ENCODE data around the gene MAN1A2.
A peak's percentile ranks its signal among the peaks of the same experiment; 100 is the strongest.
"Not testable (repeated sequence)": the region's sequence is repeated elsewhere in the genome, so short reads cannot be mapped to it uniquely, and the experiment has no call there.

MAN1A2 gene

DNA sequence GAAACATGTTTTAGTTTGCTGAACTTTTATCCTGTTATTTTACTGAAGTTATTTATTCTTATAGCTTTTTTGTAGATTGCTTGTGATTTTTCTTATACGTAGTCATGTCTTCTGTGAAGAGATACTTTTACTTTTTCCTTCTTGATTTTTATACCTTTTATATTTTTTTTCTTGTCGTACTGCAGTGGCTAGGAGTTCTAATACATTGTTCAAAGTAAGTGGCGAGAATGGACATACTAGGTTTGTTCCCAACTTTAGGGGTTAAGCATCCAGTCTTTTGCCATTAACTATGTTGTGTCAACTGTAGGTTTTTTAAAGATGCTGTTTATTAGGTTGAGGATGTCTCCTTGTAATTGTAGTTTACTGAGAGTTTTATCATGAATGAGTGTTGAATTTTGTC, 36.3 kb downstream of the MAN1A2 start:
- no peak for DNase-seq

DNA sequence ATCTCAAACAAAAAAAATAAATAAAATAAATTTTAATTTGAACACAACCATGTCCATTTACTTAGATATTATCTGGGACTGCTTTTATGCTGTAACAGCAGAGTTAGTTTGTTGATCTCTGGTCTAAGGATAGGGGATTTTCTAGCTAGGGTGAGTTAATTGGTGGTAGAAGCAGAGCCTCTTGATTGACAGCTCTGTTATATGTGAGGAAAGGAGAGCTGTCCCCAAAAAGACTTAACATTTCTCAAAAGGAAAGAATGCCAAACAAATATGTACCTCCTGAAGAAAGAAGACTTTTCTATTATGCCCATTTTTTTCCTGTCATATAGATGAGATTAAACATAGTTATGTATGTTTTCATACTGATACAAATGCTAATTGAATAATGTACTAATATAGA, 37.8 kb downstream of the MAN1A2 start:
- no peak for DNase-seq

DNA sequence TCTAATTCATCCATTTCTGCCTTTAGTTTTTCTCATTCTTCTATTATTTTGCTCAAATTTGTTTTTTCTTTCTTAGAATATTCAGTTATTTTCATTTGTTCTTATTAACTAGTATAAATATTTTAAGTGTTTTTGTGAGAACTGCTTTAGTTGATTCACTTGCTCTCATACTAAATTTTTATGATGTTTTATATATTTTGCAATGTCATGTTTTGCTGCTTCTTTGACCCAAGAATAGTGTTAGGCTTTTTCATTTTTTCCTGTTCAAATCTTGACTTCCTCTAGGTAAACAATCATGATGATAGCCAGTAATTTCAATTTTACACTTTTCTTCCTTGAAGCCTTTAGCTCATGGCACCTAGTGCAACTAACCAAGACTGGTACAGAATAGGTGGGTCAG, 45.2 kb downstream of the MAN1A2 start:
- DNase-seq, result no peak

GRCh38 chr1:117413412-117413811, 46.2 kb downstream of the MAN1A2 start:
- no peak for DNase-seq

- no peak for DNase-seq
Measured at GRCh38 chr1:117414943-117415342, 47.7 kb downstream of the MAN1A2 start.

- DNase-seq, result no peak
Measured at GRCh38 chr1:117416004-117416403, 48.8 kb downstream of the MAN1A2 start.

DNA sequence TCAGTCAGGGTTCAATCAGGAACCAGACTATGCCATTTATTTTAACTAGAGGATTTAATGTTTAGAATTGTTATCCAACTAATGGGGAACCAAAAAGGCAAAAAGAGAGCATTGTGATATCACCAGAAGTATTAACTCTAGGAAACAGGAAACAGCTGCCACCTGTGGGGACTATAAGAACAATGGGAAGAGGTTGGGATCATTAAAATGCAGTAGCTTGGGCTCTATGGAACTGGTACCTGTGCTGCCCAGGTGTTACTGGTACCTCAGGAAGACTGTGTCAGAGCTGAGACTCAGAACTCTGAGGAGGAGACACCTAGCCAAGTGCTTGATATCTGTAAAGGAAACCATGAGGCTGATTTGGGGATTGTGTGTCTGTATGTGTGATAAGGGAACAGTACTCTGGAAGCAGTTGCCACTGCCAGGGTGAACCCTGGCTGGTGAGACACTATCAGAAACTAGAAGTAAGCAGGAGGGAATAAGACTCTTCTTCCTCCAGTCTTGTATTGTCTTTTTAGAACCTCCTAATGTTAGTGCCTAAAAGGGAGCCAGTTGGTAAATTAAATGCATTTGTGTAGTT, 49.4 kb downstream of the MAN1A2 start:
- DNase-seq, result no peak

GRCh38 chr1:117425050-117425734, 57.9 kb downstream of the MAN1A2 start:
- DNase-seq, result no peak

DNA sequence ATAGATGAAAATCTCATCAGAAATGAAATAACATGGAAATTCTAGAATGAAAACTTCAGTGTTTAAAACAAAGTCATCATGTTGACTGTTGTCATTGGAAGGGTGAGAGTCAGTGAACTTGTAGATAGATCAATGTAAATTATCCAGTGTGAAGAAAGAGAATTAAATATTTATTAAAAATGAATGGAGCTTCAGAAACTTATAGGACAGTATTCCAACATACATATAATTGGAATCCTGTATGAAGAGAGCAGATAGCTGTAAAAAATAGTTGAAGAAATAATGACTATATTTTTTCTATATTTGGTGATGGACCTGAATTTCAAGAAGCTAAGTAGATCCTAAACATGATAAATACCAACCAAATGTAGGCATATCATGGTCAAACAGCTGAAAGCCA, 60.0 kb downstream of the MAN1A2 start:
- DNase-seq, result no peak

GRCh38 chr1:117433943-117434342, 66.7 kb downstream of the MAN1A2 start:
- no peak for DNase-seq

- DNase-seq, result peak in 1 of 2 experiments; percentile 12
Measured at GRCh38 chr1:117436513-117436912, 69.3 kb downstream of the MAN1A2 start.

- no peak for DNase-seq
Measured at GRCh38 chr1:117447661-117448060, 80.4 kb downstream of the MAN1A2 start.

DNA sequence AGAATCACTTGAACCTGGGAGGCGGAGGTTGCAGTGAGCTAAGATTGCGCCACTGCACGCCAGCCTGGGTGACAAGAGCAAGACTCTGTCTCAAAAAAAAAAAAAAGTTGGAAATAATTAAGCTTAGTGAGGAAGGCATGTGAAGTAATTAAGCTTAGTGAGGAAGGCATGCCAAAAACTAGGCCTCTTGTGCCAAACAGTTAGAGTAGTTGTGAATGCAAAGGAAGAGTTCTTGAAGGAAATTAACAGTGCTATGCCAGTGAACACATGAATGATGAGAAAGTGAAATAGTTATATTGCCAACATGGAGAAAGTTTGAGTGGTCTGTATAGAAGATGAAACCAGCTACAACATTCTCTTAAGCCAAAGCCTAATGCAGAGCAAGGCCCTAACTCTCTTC, 85.0 kb downstream of the MAN1A2 start:
- no peak for DNase-seq

GRCh38 chr1:117453958-117454357, 86.7 kb downstream of the MAN1A2 start:
- DNase-seq, result no peak

DNA sequence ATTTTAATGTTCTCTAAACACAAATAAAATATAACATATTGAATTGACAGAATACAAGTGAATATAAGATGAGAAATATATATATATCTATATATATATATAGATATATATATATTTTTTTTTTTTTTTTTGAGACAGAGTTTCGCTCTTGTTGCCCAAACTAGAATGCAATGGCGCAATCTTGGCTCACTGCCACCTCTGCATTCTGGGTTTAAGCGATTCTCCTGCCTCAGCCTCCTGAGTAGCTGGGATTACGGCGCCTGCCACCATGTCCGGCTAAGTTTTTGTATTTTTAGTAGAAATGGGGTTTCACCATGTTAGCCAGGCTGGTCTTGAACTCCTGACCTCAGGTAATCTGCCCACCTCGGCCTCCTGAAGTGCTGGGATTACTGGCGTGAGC, 91.2 kb downstream of the MAN1A2 start:
- not testable (repeated sequence) for DNase-seq

DNA sequence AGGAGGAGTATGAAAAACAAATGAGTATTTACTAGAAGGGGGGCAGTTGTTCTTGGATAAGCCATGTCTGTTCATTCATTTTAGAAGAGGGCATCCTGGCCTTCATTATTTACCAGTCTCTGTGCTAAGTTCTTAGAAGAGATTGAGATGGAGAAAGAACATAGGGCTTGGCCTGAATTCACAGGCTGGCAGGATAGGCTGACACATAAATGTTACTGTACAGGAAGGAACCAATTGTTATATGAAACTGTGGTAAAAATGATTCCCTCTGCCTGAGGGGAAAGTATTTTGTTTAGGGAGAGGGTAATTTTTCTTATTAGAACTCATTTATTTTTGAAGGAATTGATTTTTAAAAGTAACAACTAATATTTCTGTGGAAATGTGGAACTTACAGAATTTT, 99.5 kb downstream of the MAN1A2 start:
- DNase-seq, result no peak

GRCh38 chr1:117467336-117467735, 100.1 kb downstream of the MAN1A2 start:
- no peak for DNase-seq

- DNase-seq, result no peak
Measured at GRCh38 chr1:117473063-117473462, 105.8 kb downstream of the MAN1A2 start.

GRCh38 chr1:117475495-117475894, 108.2 kb downstream of the MAN1A2 start:
- DNase-seq, result not testable (repeated sequence)

DNA sequence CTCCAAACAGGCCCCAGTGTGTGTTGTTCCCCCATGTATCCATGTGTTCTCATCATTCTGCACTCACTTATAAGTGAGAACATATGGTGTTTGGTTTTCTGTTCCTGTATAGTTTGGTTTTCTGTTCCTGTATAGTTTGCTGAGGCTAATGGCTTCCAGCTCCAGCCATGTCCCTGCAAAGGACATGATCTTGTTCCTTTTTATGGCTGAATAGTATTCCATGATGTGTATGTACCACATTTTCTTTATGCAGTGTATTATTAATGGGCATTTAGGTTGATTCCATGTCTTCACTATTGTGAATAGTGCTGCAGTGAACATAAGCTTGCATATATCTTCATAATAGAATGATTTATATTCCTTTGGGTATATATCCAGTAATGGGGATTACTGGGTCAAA, 111.8 kb downstream of the MAN1A2 start:
- no peak for DNase-seq

DNA sequence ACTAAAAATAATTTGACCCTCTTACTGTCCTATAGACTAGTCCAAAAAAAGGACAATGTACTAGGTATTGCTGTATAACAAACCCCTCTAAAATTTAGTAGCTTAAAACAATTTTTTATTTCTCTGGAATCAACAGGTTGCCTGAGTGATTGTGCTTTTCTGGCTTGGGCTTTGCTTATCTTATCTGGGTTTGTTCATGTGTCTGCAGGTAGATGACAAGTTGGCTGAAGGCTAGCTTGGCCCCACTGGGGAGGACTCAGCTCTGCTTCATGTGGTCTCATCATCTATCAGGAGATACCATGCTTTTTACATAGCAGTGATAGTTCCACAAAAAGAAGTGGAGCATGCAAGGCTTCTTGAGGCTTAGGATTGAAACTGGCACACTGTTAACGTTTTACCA, 114.2 kb downstream of the MAN1A2 start:
- no peak for DNase-seq

DNA sequence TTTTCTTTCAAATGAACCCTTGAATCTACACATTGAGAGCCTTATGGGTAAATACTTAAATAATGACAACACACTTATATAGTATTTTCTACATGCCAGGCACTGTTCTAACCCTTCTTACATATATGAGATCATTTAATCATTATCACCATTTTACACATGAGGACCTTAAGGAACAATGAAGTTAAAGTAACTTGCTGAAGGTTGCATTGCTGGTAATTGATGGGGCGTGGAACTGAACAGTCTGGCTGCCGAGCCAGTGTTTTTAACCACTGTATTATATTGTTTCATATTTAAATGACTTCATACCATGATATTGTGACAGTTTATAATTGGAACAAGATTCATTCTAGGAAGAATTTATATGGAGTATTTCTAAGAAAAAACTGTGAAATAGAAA, 126.7 kb downstream of the MAN1A2 start:
- no peak for DNase-seq

GRCh38 chr1:117495068-117495467, 127.8 kb downstream of the MAN1A2 start:
- DNase-seq, result no peak

- DNase-seq, result no peak
Measured at GRCh38 chr1:117499071-117499470, 131.8 kb downstream of the MAN1A2 start.

- no peak for DNase-seq
Measured at GRCh38 chr1:117500584-117500983, 133.3 kb downstream of the MAN1A2 start.
